Stimulated activated CD4-positive, alpha-beta T cell treated with anti-CD3 and anti-CD28 coated beads, Interleukin-15, amount 100 ng/mL, for 1 hour (primary cell): ENCODE measurements around the gene STAU1.
"Not testable (repeated sequence)": the region's sequence is repeated elsewhere in the genome, so short reads cannot be mapped to it uniquely, and the experiment has no call there.

ENCODE experiments used
- DNase-seq, 2 donors: peaks; one replicate each; pipeline ENCODE4 v3.0.0-alpha.2; 2020; ENCODE audit warnings: low read depth in 1 of 2, low spot score in 1 of 2

Gene STAU1

DNA sequence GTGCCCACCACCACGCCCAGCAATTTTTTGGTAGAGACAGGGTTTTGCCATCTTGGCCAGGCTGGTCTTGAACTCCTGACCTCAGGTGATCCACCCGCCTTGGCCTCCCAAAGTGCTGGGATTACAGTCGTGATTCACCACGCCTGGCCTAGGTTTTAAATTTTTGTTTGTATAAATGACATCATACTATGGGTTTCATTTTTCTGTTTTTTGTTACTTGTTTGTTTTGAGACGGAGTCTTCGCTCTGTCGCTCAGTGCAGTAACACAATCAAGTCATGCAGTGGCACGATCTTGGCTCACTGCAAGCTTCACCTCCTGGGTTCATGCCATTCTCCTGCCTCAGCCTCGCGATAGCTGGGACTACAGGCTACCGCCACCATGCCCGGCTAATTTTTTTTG is 105.8 kb downstream of the STAU1 start:
- not testable (repeated sequence) for DNase-seq

DNA sequence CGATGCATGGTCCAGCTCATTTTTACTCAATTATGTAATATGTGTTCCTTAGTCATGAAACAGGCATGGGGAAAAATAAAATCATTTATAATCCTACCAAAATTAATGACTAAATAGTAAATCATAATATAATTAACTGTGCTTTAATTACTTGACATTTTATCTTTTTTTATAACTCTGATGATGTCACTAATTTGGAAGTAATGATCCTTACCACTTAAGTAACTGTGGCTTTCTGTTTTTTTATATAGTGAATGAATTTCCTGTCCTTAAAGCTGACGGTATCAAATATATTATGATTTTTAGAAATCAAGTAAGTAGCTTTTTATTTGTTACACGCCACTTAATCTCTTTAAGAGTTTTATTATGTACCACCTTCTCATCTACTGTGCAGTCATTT is 109.8 kb downstream of the STAU1 start:
- DNase-seq, result no peak

GRCh38 chr20:49074521-49074920 is 113.6 kb downstream of the STAU1 start:
- DNase-seq, result no peak
